Epithelial cell of proximal tubule (primary cell): ENCODE results near the gene KLHL35. TPM values are rescaled to one million over a fixed set of nuclear protein-coding genes. Genes with fewer than 3 reads are reported as not detected.

Experiments used
- DNase-seq: peaks from one replicate; pipeline ENCODE4 v3.0.0-alpha.2; 2011; ENCODE audit warnings: low read depth
- H3K4me3 ChIP-seq: 2 replicates; pipeline ENCODE4 v1.5.1; 2011; ENCODE audit warnings: low read depth, mild to moderate bottlenecking, low read length
- CTCF ChIP-seq: conservative IDR thresholded peaks from 2 replicates; pipeline ENCODE4 v1.5.1; 2012; ENCODE audit warnings: low read depth, mild to moderate bottlenecking, low read length
- total RNA-seq: library from RNA; depleted of rRNA; stranded (reverse); fragments of >200 nt; gene quantifications from 2 replicates; pipeline ENCODE4 v1.2.3, GENCODE V29; 2015

Gene KLHL35
- total RNA-seq, 1 donor from 2014 or later, result 3.3 TPM

GRCh38 chr11:75428281-75428724 is 4.7 kb downstream of the KLHL35 start:
- no peak for TF ChIP-seq CTCF
- H3K4me3 ChIP-seq, result peak overlapping the region; percentile 51
- DNase-seq, result peak; percentile 45

GRCh38 chr11:75427181-75427580 is 5.8 kb downstream of the KLHL35 start:
- no peak for DNase-seq
- no peak for TF ChIP-seq CTCF
- H3K4me3 ChIP-seq, result no peak overlapping the region

- no peak for TF ChIP-seq CTCF
- no peak for DNase-seq
- no peak overlapping the region for H3K4me3 ChIP-seq
These were observed 6.3 kb downstream of the KLHL35 start for GRCh38 chr11:75426720-75427086.

- H3K4me3 ChIP-seq, result no peak overlapping the region
- no peak for DNase-seq
- TF ChIP-seq CTCF, result peak; percentile 50
These were observed 7.6 kb downstream of the KLHL35 start for GRCh38 chr11:75425422-75425821.

- H3K4me3 ChIP-seq, result no peak overlapping the region
- TF ChIP-seq CTCF, result no peak
- no peak for DNase-seq
These were observed 8.6 kb downstream of the KLHL35 start for GRCh38 chr11:75424396-75424795.

- no peak for DNase-seq
These were observed 9.3 kb downstream of the KLHL35 start for GRCh38 chr11:75423721-75424120.

More at GRCh38 chr11:75423721-75424120, 9.3 kb downstream of the KLHL35 start:
- no peak for TF ChIP-seq CTCF
- no peak overlapping the region for H3K4me3 ChIP-seq
